HT1080 (cell line): ENCODE results near the gene CDH4. TPM values are rescaled to one million over a fixed set of nuclear protein-coding genes. Genes with fewer than 3 reads are reported as not detected.
"Not testable (repeated sequence)": the region's sequence is repeated elsewhere in the genome, so short reads cannot be mapped to it uniquely, and the experiment has no call there.

ENCODE experiments used
- DNase-seq: peaks from one replicate; pipeline ENCODE4 v3.0.0-alpha.2; 2015; ENCODE audit warnings: low read depth
- total RNA-seq: library from RNA; depleted of rRNA; stranded (reverse); fragments of >200 nt; shearing (Covaris generic); gene quantifications from 2 replicates; pipeline ENCODE4 v1.2.3, GENCODE V29; 2014

Gene CDH4
- total RNA-seq, 1 experiment from 2014 or later, result 10.8 TPM

GRCh38 chr20:61965606-61966491, 713.8 kb downstream of the CDH4 start:
- DNase-seq, result no peak

GRCh38 chr20:61966492-61967244, 714.6 kb downstream of the CDH4 start:
- DNase-seq, result no peak

GRCh38 chr20:61967300-61967699, 715.2 kb downstream of the CDH4 start:
- DNase-seq, result no peak

GRCh38 chr20:61968036-61968810, 716.2 kb downstream of the CDH4 start:
- DNase-seq, result no peak

GRCh38 chr20:61968932-61969331, 716.9 kb downstream of the CDH4 start:
- DNase-seq, result no peak

- DNase-seq, result no peak
These were observed 717.7 kb downstream of the CDH4 start for GRCh38 chr20:61969806-61970205.

GRCh38 chr20:61970357-61970756, 718.3 kb downstream of the CDH4 start:
- DNase-seq, result no peak

- DNase-seq, result not testable (repeated sequence)
These were observed 719.5 kb downstream of the CDH4 start for GRCh38 chr20:61971595-61971994.

- DNase-seq, result no peak
These were observed 720.8 kb downstream of the CDH4 start for GRCh38 chr20:61972636-61973508.

GRCh38 chr20:61973515-61974356, 721.7 kb downstream of the CDH4 start:
- DNase-seq, result no peak

- DNase-seq, result no peak
These were observed 722.2 kb downstream of the CDH4 start for GRCh38 chr20:61974357-61974665.

- DNase-seq, result no peak
These were observed 723.5 kb downstream of the CDH4 start for GRCh38 chr20:61975407-61976129.

GRCh38 chr20:61976263-61976643, 724.2 kb downstream of the CDH4 start:
- no peak for DNase-seq

GRCh38 chr20:61976644-61977418, 724.8 kb downstream of the CDH4 start:
- DNase-seq, result no peak

- DNase-seq, result no peak
These were observed 725.3 kb downstream of the CDH4 start for GRCh38 chr20:61977419-61977786.

GRCh38 chr20:61978491-61978890, 726.4 kb downstream of the CDH4 start:
- DNase-seq, result no peak

- DNase-seq, result no peak
These were observed 727.0 kb downstream of the CDH4 start for GRCh38 chr20:61979090-61979489.
